Type B pancreatic cell (in vitro differentiated cells): Measurements from ENCODE around the gene PRPF18. TPM values are rescaled to one million over a fixed set of nuclear protein-coding genes. Genes with fewer than 3 reads are reported as not detected.
A peak's percentile ranks its signal among the peaks of the same experiment; 100 is the strongest.

Experiments
- DNase-seq: peaks from one replicate; pipeline ENCODE4 v3.0.0; 2021; ENCODE audit warnings: mixed read lengths; ENCODE audit not compliant: unreplicated experiment; ENCODE audit errors: extremely low spot score
- H3K27ac Mint-ChIP-seq: 2 replicates; pipeline ENCODE4 v1.8.0; 2021; ENCODE audit warnings: mild to moderate bottlenecking, mixed read lengths
- H3K27me3 Mint-ChIP-seq: 2 replicates; pipeline ENCODE4 v1.8.0; 2021; ENCODE audit warnings: mixed read lengths
- H3K36me3 Mint-ChIP-seq: 2 replicates; pipeline ENCODE4 v1.8.0; 2021; ENCODE audit warnings: mixed read lengths
- H3K4me1 Mint-ChIP-seq: one replicate; pipeline ENCODE4 v1.8.0; 2021; ENCODE audit warnings: mixed read lengths; ENCODE audit not compliant: unreplicated experiment
- H3K4me3 Mint-ChIP-seq: 2 replicates; pipeline ENCODE4 v1.8.0; 2021; ENCODE audit warnings: mild to moderate bottlenecking, mixed read lengths
- H3K9me3 Mint-ChIP-seq: 2 replicates; pipeline ENCODE4 v1.8.0; 2021; ENCODE audit warnings: mixed read lengths
- CTCF ChIP-seq: fragments of 200-600 bp; sonication (generic); conservative IDR thresholded peaks from 2 replicates; pipeline ENCODE4 v1.5.0; 2021; ENCODE audit warnings: antibody characterized with exemption, mild to moderate bottlenecking
- total RNA-seq: library from RNA; stranded (reverse); gene quantifications from 2 replicates; pipeline ENCODE4 v1.2.1, GENCODE V29; 2021; ENCODE audit warnings: low replicate concordance

PRPF18 gene
- total RNA-seq, 1 donor from 2014 or later: 16.7 TPM

GRCh38 chr10:13657101-13657680 is 70.4 kb downstream of the PRPF18 start:
- no peak overlapping the region for H3K4me3 Mint-ChIP-seq
- no peaks in the 10 kb centered on the region for H3K27me3 Mint-ChIP-seq
- H3K36me3 Mint-ChIP-seq: peaks cover 28% of the 10 kb centered on the region
- no peaks in the 10 kb centered on the region for H3K9me3 Mint-ChIP-seq
- H3K27ac Mint-ChIP-seq: no peak overlapping the region
- no peak for TF ChIP-seq CTCF
- no peak for DNase-seq
- peaks cover 20% of the 10 kb centered on the region for H3K4me1 Mint-ChIP-seq

DNA sequence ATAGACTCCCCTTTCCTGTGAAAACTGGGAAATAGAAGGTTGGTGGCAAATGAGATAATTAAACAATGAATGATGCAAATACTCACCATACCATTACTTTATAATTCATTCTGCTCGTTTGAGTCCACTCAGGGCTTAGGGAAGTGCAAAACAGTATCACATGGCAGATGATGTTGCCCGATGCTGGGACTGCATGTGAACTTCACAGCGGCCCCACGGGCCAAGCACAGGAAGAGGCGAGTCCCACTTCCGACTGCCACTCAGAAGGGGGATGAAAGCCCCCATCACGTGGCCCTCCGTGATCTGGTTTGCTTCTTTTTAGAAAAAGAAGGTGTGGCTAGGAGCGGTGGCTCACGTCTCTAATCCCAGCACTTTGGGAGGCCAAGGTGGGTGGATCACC is 71.5 kb downstream of the PRPF18 start:
- no peak overlapping the region for H3K4me3 Mint-ChIP-seq
- H3K4me1 Mint-ChIP-seq: peaks cover 20% of the 10 kb centered on the region
- no peak for TF ChIP-seq CTCF
- DNase-seq: no peak
- H3K9me3 Mint-ChIP-seq: no peaks in the 10 kb centered on the region
- no peak overlapping the region for H3K27ac Mint-ChIP-seq
- no peaks in the 10 kb centered on the region for H3K27me3 Mint-ChIP-seq
- peaks cover 30% of the 10 kb centered on the region for H3K36me3 Mint-ChIP-seq

DNA sequence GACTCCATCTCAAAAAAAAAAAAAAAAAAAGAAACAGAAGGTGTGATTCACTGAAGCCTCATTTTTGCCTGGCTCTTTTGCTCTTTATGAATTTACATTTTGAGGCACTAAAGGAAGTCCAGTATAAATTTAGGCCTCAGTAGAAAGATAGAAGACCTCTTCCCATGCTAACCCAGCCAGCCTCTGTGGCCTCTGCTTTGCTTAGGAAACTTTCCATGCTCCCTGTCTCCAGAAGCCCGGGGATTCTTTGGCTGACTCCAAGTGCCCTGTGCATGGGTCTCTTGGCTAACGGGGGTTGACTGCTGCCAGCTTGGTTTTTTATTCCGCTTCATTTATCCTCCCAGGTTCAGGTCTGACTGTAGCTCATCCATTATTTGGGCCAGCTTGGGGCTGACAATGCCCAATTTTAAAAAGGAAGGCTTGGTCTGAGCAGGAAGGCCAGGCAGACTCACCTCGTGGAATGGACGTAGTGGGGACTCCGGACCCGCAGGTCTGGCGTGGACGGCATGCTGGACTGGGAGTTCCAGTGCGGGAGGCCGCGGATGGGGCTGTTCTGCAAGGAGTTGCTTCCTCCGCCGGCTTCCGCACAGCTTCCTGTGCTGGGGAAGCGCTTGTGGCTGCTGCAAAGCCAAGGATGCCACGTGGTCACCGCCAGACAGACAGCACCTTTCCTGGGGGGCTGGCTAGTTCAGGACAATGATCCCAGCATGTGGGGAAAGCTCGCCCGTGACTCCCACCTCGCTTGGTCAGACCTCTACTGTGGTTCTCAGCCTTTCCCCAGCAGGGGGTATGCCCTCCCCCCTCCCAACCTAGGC is 72.3 kb downstream of the PRPF18 start:
- no peak overlapping the region for H3K27ac Mint-ChIP-seq
- TF ChIP-seq CTCF: no peak
- no peak for DNase-seq
- no peak overlapping the region for H3K4me3 Mint-ChIP-seq
- peaks cover 35% of the 10 kb centered on the region for H3K36me3 Mint-ChIP-seq
- peaks cover 20% of the 10 kb centered on the region for H3K4me1 Mint-ChIP-seq
- no peaks in the 10 kb centered on the region for H3K9me3 Mint-ChIP-seq
- no peaks in the 10 kb centered on the region for H3K27me3 Mint-ChIP-seq

DNA sequence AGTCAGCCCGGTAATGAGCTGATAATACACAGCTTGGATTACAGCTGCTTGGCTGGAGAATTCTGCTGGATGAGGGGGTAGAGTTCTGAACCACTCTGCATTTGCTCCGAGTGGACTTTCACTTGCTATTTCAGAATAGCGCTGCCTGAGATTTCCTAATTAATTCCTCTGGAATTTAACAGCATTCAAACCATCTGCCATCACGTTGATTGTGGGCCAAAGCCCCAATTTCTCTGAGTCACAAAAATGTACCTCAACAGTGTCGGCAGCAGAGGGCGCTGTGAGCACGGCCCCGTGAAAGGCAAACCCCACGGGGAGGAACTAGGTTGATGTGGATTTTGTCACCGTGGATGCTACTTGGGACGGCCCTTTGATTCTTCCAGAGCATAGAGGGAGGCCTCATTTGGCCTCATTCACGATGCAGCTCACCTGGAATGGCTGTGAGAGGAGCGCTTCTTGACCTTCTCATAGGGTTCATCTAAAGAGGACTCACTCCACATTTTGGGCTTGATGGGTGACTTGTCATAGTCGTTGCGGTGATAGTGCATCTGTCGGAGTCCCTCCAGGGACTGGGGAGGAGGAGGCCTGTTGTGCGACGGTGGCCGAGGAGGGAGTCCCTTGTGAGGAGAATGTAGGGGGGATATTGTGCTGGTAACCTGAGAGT is 73.3 kb downstream of the PRPF18 start:
- Mint-ChIP-seq H3K27me3 (no peaks in the 10 kb centered on the region), H3K27ac (peak overlapping the region; percentile 45), H3K36me3 (peaks cover 37% of the 10 kb centered on the region), H3K9me3 (no peaks in the 10 kb centered on the region), H3K4me3 (no peak overlapping the region), H3K4me1 (peaks cover 20% of the 10 kb centered on the region)
- DNase-seq: no peak
- peak; percentile 95 for TF ChIP-seq CTCF

DNA sequence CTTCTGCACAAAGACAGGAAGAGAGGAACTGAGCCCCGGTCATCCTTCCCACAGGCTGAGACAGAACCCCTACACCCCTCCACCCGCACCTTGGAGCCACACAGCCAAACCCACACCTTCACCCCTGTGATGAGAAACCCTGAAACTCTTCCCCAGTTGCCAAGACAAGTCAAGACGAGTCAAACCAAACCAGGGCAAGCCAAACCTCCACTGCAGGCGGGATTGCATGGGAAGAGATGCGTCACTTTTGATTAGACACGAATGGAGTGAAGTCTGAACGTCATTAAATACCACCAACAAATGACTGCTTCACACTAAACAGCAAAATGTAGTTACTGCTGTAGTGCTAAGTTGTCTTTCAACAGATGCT is 73.8 kb downstream of the PRPF18 start:
- H3K27me3 Mint-ChIP-seq: no peaks in the 10 kb centered on the region
- H3K9me3 Mint-ChIP-seq: no peaks in the 10 kb centered on the region
- H3K36me3 Mint-ChIP-seq: peaks cover 41% of the 10 kb centered on the region
- peak overlapping the region; percentile 65 for H3K27ac Mint-ChIP-seq
- no peak overlapping the region for H3K4me3 Mint-ChIP-seq
- H3K4me1 Mint-ChIP-seq: peaks cover 20% of the 10 kb centered on the region
- no peak for DNase-seq
- no peak for TF ChIP-seq CTCF
